ENCODE measurements around the gene KLK15.
A peak's percentile ranks its signal among the peaks of the same experiment; 100 is the strongest.
"Not testable (repeated sequence)": the region's sequence is repeated elsewhere in the genome, so short reads cannot be mapped to it uniquely, and the experiment has no call there.

Gene KLK15

DNA sequence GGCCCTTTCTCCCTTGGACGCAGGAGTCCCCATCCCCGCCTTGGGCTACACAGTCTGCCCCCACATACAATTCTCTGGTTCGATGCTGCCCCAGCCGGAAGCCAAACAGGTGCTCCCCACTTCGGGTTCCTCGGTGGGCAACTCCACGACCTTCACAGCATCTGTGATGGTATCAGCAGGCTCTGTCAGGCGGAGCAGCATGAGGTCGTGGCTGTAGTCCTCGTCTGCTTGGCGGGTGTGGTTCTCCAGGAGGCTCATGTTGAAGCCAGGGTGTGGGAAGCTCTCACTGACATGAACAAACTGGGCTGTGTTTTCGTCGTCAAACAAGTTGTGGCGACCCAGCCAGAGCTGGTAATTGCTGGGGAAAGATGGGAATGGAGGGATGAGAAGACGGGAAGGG is 13.3 kb downstream of the KLK15 start:
- DNase-seq: no peak

DNA sequence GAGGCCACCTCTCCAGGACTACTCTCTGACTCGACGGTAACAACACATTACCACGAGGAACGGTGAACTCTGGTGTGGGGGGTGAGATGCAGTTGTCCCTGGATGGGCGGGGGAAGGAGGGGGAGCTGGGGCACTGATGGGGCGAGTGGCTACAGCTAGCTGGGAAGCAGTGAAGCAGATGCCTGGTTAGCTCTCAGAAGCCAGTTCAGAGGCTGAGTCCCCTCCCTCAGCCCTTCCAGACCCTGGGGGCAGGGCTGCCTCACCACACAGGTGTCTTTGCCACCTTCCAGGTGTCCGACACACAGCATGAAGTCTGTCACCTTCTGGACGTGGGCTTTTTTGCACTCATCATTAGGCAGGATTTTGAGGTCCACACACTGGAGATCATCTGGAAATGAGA is 13.7 kb downstream of the KLK15 start:
- no peak for DNase-seq

DNA sequence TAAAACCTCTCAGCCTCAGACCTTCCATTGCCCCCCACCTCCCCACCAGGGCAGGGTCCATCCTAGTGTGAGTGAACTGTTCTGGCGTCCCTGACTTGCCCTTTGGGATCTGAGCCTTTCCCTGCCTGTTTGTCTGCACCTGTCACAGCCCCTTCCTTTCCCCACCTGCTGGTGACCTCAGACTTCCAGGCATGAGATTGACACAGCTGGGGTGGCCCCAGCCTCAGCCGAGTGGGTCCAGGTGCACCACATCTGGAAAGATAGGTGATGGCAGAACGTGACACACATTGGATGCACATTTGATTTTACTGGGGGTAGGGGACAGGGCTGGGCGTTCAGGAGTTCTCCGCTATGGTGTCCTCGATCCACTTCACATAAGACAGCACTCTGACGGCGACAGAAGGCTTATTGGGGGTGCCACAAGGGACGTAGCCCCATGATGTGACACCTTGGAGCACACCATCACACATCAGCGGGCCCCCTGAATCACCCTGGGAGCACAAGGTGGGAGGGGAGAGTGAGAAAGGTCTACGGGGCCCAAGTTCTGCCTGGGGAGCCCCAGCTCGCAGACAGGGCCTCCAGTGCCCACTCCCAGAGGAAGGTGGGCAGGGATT is 14.4 kb downstream of the KLK15 start:
- no peak for DNase-seq

DNA sequence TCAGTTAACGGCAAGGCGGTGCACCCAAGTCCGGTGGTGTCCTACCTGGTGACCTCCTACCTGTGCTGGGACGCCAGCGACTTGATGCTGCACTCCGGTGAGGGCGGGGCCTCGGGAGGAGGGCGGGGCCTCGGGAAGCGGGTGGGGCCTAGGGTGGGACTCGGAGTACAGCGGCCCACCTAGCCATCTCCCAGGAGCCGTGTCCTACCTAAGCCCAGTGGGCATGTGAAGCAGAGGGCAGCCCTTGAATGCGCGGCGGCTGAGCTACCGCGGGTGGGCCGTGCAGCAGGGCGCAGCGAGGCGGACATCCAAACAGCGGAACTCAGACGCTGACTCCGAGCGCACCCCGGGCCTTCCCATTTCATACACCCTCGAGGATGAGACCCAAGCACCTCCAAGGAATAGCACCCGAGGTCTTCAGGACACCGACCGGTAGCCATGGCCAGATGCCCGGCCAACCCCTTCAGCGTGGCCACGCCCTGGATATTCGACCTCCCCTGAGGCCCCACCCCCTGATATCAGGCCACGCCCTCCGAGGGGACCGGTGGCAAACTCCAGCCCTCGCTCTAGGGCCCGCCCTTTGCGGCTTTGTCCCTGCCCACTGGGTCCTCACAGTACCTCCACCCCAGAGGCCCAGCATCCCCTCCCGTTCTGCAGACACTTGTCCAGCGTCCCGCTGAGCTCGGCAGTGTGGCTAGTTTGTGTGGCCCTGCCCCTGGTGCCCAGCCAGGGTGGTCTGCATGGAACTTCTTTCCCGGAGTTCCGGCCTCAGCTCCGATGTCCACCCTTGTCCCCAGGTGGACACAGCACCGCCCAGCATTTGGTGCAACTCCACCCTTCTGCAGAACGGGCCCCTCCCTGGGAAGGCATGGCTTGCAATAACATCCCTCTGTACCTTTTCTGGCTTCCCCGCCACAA is 15.2 kb downstream of the KLK15 start:
- DNase-seq: no peak

DNA sequence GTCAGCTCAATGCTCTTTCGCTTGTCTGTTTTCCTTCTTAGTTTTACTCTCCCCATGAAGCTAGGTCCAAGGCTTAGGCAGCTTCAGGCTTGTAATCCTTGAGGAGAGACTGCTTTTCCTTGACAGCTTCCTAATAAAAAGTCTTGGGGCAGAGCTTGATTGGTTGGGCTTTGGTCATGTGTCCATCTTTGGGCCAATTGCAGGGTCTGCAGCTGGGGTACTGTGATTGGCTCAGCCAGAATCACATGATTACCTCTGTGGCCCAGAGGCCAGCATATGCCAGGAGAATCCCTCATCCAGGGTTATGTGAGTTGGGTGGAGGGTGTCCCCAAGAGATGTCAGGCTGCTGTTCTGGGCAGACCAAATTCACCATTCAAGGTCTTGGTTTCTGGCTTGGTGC is 17.9 kb downstream of the KLK15 start:
- no peak for DNase-seq

DNA sequence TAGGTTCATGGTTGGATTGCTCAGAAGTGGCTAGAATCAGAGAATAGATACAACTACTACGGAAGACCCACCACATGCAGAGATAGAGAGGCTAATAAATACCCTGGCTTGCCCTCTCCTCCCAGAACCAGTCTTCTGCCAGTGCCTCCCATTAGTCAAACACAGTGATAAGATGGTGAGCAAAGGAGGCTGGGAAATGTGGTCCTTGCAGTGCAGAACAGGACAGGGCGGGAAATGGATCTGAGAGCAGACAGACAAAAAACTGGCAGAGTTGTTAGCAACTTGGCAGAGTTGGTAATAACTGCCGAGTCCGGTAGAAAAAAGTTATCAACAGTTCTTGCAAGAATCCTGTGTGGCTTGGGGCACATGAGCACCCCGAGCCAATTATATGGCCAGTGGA is 18.5 kb downstream of the KLK15 start:
- no peak for DNase-seq

DNA sequence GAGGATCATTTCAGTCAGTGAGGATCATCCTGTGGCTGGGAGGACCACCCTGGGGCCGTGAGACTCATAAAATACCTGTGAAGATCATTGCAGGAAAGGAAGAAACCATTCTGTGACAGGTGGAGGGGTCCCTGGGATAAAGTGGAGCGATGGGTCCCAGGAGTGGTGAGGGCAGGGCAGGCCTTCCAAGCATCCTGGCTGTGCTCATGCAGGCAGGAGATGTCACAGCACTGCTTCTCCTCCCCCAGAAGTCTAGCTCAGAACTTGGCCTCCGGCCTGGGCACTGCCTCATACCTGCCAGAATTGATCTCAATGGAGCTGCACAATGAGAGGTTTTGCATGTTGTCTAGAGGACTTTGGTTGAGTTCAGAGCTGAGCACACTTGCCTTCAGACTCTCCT is 20.9 kb downstream of the KLK15 start:
- DNase-seq: no peak

DNA sequence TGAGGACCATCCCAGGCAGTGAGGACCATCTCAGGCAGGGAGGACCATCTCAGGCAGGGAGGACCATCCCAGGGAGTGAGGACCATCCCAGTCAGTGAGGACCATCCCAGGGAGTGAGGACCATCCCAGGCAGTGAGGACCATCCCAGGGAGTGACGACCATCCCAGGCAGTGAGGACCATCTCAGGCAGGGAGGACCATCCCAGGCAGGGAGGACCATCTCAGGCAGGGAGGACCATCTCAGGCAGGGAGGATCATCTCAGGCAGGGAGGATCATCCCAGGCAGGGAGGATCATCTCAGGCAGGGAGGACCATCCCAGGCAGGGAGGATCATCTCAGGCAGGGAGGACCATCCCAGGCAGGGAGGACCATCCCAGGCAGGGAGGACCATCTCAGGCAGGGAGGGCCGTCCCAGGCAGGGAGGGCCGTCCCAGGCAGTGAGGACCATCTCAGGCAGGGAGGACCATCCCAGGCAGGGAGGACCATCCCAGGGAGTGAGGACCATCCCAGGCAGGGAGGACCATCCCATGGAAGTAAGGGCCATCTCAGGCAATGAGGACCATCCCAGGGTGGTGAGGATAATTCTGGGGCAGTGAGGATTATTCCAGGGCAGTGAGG is 21.6 kb downstream of the KLK15 start:
- not testable (repeated sequence) for DNase-seq

DNA sequence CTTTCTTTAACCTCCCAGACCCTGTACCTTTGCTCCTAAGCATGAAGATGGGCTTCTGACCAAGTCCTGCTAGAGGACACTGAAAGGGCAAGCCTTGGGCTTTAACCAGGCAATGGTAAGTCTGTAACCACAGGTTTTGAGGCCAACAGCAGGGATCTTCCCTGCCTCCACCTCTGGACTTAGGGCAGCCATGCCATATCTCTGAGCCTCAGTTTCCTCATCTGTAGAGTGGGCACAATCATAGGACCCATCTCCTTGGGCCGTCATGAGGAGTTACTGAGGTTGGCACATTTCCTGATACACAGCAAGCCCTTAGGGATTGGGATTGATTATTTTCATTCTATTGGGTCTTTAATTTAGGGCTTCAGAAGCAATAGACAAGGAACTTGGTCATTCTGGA is 24.5 kb downstream of the KLK15 start:
- DNase-seq: no peak

DNA sequence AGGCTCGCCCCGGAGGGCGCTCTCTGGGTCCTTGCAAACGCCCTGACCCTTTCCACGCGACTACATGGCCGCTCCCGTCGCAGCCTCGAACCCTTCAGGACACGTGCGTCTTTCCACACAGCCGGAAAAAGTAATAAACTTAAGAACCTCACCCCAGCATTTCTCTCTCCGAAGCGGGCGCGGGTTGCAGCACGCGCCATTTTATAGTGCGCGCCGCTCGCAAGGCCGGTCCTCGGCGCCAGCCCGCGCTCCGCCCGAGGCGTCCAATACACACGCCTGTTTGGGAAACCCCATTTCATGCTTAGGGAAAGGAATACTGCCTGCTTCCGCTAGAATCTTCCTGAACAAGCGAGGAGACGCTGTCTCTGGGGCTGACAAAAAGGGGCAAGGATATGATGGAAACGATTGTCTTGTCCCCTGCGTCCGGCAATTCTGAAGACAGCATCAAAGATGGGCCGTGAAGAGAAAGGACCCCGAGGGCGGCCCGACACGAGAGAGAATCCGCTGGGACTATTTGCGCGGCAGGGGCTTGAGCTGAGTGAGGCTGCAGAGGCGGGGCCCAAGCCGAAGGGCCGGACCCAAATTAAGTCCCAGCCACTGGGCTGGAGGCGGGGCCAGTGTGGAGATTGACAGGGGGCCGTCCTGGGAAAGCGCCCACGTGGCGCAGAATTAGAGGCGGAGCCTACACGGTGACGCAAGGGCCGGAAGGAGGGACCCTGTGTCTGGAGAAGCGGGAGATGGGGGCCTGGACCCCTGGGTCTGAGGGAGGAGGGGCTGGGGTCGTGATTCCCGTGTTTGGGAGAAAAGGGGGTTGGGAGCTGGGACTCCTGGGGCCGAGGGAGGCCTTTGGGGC is 28.7 kb downstream of the KLK15 start:
- peak; percentile 97 to 98 for DNase-seq

DNA sequence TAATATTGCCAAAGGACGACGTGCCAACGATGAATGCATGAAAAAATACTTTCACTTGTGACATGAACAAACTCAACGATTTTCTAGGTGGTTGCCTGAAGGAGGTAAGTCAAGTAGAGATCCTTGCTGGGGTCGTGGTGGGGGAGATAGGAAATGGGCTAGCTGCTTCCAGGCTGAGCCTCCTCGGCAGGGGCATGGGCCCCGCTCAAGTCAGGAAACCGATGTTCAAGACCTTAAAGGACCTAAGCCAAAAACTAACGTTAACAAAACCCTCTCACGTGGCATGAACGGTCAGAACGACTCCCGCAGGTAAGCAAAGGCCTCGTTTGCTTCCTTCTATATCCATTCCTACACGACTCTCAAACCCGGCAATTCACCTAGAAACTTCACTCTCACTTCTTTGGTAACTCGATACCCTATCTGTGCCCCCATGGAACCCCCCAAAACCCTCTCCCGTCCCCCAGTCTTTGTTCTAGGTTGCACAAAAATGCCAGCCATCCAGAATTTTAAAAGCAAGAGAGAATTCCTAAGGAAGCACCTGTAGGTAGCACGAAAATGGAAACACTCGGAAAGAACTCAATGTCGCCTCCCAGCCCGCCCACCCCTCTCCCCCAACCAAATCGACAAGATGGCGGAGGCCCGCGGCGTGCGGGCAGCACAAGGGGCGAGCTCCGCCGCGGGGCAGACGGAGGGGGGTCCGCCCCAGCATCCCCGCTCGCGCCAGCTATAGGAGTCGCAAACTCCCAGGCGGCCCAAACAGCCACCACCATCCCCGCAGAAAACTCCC is 29.5 kb downstream of the KLK15 start:
- DNase-seq: no peak

DNA sequence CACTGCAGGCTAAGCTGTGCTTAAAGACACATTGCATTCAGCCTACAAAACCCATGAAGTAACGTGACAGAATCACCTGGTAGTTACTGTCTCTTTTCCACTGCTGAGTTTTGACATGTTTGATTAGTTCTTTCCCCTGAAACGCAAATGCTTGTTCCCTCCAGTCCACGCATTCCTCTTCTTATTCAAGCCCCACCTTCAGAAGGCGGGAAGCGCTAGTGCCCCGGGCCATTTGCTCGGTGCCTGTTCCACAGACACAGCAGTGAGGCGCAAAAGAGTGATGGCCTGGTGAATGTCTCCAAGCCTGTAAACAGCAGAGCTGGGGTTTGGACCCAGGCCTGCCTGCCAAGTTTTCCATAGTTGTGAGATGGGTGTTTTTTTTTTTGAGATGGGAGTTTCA is 32.3 kb downstream of the KLK15 start:
- DNase-seq: no peak

DNA sequence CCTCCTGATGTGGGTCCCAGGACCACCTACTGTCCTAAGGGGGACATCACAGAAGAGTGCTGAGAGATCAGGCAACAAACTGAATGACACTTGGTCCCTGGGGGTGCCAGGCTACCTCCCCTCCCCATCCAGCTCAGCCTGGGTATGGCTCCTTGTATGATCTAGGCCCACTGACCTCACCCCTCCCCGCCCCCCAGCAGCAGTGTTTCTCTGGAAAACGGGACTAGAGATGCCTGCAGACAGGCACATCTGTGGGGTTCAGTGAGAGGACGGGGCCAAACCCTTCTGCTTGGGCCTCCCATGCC is 33.9 kb downstream of the KLK15 start:
- no peak for DNase-seq

DNA sequence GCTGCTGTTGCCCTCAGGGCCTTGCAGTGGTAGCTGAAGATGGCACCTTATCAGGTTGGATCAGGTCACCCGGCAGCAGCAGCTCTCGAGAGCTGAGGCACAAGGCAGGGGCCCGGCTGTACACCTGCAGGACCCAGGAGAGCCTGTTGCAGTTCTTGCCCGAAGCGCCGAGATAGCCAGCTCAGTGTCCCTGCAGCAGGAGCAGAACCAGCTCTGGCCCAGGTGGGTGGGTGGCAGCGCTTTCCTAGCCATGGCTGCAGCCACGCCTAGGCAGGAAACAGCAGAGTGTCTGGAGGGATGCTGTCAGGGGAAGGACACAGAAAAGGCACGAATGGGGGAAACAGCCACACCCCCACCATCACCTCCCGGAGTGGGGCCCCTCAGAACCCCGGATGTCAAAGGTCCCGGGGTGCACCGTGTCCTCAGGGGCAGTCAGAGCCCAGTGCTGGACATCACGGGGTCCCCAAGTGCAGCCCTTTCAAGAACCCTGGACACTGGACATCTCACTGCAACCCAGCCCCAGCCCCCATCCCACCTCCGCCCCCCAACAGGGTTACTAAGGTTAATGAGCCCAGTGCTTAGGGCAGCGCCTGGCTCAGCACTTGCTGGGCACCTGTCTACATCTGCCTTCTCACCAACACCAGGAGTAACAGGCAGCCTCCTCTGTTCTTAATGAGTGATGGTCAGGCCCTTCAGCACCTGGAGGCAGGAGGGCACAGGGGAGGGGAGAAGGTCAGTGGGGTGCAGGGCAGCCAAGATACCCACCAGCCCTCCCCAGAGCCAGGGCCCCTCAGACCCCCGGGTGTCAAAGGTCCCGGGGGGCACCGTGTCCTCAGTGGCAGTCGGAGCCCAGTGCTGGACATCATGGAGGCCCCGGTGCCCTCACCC is 34.5 kb downstream of the KLK15 start:
- DNase-seq: no peak

DNA sequence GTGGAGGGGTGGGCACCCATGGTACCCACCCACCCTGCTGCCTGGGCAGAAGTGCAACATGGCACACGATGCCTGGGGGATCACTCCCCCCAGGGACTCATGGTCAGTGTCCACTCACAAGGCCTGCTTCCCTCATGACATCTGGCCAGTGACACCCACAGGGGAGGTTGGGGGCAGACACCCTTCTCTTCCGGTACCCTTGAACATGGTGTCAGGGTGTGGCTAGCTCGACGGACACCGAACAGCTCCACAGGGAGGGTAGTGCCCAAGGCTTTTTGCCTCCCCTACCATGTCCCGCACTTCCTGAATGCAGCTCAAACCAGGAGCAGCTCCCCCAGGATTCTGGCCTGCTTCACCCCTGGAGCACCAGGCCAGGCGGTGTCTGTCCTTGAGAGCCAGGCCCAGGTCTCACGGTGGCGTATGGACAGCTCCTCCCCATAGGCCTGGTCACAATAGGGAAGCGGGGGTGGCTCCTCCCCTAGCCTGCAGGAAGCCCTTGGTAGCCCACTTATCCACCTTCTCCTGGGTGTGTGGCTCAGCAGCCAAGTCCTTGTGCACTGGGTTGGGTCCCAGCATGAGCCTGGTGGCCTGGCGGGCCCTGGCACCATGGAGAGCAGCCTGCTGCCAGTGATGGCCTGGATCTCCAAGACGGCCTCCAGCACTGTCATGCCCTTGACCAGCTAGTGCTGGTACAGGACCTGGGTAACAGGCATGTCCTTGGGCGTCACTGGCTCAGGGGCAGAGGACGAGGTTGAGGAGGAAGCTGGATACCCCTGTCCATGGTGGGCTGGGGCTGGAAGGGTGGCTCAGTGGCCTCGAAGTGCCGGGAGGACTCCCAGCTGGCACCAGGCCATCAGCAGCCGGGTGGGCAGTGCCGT is 35.4 kb downstream of the KLK15 start:
- no peak for DNase-seq

DNA sequence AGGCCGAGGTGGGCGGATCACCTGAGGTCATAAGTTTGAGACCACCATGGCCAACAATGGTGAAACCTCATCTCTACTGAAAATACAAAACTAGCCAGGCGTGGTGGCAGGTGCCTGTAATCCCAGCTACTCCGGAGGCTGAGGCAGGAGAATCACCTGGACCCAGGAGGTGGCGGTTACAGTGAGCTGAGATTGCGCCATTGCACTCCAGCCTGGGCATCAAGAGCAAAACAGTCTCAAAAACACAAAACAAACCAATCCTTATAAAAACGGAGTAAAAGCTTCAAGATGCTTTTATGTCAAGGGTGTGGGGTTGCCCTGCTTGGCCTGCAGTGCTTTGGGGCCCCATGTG is 36.0 kb downstream of the KLK15 start:
- DNase-seq: no peak

DNA sequence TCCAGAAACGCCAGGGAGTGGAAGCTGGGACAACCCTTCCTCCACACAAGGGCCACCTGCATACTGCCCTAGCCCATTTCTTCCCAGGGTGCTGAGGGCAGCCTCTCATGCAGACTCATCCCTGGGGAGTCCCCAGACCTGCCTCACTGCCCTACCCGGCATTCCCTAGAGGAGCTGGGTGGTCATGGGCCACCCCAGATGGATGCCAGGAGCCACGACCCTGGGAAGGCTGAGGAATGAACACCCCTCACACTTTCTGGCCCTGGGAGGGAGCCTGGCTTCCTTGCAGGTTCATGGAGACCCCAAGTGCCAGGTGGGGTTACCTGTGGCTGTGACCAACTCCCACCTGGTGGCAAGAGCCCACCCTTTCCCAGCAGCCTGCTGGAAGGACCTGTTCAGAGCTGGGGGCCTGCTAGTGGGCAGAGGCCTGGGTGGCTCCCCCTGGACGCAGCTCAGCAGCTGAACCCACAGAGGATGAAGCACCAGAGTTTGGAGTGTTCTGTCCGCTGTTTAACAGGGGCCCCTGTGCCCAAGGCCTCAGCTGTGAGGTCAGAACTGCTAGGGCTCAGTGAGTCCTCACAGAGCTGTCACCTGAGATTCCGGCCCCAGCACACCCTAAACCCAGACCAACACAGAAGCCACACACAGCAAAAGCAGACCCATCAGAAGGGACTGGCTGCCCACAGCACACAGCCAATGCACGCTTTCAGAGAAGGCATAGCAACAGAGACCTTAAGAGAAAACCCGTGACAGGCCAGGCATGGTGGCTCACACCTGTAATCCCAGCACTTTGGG is 36.5 kb downstream of the KLK15 start:
- no peak for DNase-seq

DNA sequence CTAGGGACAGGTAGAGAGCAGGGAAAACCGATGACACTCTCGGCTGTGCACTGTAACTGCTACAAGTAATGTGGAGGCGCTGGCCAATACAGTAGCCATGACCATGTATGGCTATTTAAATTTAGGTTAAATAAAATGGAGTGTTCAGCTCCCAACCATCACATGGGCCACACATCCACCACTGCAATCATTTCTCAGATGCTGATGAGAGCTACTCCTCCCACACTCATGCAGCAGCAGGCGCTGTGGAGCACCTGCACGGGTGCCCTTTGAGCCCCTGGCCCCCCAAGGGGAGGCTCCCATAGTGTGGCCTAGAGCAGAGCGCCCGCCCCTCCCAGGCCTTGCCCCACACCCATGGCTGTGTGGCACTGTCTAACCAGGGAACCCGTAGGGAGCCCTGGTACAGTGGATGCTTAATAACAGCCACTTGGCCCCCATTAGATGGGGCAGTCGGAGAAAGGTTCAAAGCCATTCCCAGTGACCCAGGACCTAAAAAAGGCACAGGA is 37.2 kb downstream of the KLK15 start:
- no peak for DNase-seq

DNA sequence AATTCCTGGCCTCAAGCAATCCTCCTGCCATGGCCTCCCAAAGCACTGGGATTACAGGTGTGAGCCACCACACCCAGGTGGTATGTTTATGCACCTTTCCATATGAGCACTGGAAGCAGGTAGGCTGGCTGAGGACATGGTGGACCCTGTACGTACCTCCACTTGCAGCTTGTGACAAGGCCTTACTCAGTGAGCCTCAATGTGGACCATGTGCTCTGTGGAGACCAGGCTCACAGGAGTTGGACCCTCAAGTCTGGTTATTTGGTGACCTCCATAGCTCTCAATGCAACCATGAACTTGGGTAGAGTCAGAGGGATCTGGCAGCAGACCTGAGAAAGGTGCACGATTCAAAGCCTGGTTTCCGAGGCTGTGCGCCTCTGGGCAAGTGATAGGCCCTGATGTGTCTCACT is 37.7 kb downstream of the KLK15 start:
- no peak for DNase-seq

Data from hippocampal formation (tissue), 2 donors.